WTC11 (cell line): ENCODE measurements around the gene ABCC11.

Experiments
- CBFB ChIP-seq: sonication (generic); formaldehyde crosslinking; IDR thresholded peaks from 2 replicates; pipeline ENCODE4 v1.8.1; 2022; ENCODE audit warnings: mild to moderate bottlenecking, low read depth, missing genetic modification reagents
- CREM ChIP-seq: sonication (generic); formaldehyde crosslinking; IDR thresholded peaks from 2 replicates; pipeline ENCODE4 v1.8.1; 2022; ENCODE audit warnings: mild to moderate bottlenecking, missing genetic modification reagents, moderate library complexity
- ELF4 ChIP-seq: sonication (generic); formaldehyde crosslinking; IDR thresholded peaks from 2 replicates; pipeline ENCODE4 v1.8.1; 2022; ENCODE audit warnings: low read depth, mild to moderate bottlenecking, moderate library complexity, missing genetic modification reagents
- FOXK1 ChIP-seq: sonication (generic); formaldehyde crosslinking; IDR thresholded peaks from 2 replicates; pipeline ENCODE4 v1.8.0; 2022; ENCODE audit warnings: mild to moderate bottlenecking, moderate library complexity, missing genetic modification reagents
- HMGXB4 ChIP-seq: sonication (generic); formaldehyde crosslinking; IDR thresholded peaks from 2 replicates; pipeline ENCODE4 v1.8.1; 2023; ENCODE audit warnings: mild to moderate bottlenecking, moderate library complexity, missing genetic modification reagents
- KAT7 ChIP-seq: sonication (generic); formaldehyde crosslinking; IDR thresholded peaks from 2 replicates; pipeline ENCODE4 v1.8.1; 2023; ENCODE audit warnings: missing genetic modification reagents, mild to moderate bottlenecking, borderline replicate concordance
- MAX ChIP-seq: sonication (generic); formaldehyde crosslinking; IDR thresholded peaks from 2 replicates; pipeline ENCODE4 v1.8.0; 2022; ENCODE audit warnings: mild to moderate bottlenecking, missing genetic modification reagents
- NR2C2 ChIP-seq: sonication (generic); formaldehyde crosslinking; IDR thresholded peaks from 2 replicates; pipeline ENCODE4 v1.8.0; 2022; ENCODE audit warnings: mild to moderate bottlenecking, missing genetic modification reagents
- RELA ChIP-seq: sonication (generic); formaldehyde crosslinking; IDR thresholded peaks from 2 replicates; pipeline ENCODE4 v1.8.1; 2022; ENCODE audit warnings: missing genetic modification reagents, mild to moderate bottlenecking, borderline replicate concordance
- TEAD4 ChIP-seq: sonication (generic); formaldehyde crosslinking; IDR thresholded peaks from 2 replicates; pipeline ENCODE4 v1.8.0; 2022; ENCODE audit warnings: mild to moderate bottlenecking, missing genetic modification reagents
- ZSCAN18 ChIP-seq: fragments of 250-450 bp; sonication (Bioruptor Pico); IDR thresholded peaks from 2 replicates; pipeline ENCODE4 v2.1.2; 2022; ENCODE audit warnings: mild to moderate bottlenecking, moderate library complexity
- TF ChIP-seq, protein P1 (sequence below): fragments of 200-600 bp; IDR thresholded peaks from 2 replicates; pipeline ENCODE4 v1.8.0; 2022; ENCODE audit warnings: antibody characterized with exemption
- TF ChIP-seq, protein P2 (sequence below): sonication (generic); formaldehyde crosslinking; conservative IDR thresholded peaks from 2 replicates; pipeline ENCODE4 v1.8.1; 2022; ENCODE audit warnings: mild to moderate bottlenecking, missing genetic modification reagents
- TF ChIP-seq, protein P3 (sequence below): sonication (generic); formaldehyde crosslinking; IDR thresholded peaks from 2 replicates; pipeline ENCODE4 v1.8.1; 2023; ENCODE audit warnings: mild to moderate bottlenecking, missing genetic modification reagents, moderate library complexity

DNA sequence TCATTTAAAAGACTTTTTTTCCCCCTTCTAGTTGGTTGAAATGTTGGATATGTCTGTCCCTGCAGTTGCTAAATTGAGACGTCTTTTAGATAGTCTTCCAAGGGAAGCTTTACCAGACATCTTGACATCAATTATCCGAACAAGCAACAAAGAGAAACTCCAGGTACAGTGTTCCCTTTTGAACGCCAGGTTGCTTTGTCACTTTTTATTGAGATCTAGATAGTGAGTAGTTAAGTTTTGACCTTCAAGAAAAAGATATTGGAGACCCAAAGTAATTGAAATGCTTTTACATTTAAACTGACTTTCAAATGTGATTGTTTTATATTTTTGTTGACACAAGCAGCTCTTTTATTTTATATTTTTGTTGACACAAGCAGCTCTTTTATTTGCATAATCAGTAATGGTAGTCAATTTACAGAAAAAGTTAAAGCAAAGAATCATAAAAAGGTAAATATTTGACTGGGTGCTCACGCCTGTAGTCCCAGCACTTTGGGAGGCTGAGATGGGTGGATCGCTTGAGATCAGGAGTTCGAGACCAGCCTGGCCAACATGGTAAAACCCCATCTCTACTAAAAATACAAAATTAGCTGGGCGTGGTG, 9.3 kb upstream of the ABCC11 start:
- TF ChIP-seq KAT7 (CRISPR knock-in tag) (no peak), NR2C2 (CRISPR knock-in tag) (no peak), ELF4 (CRISPR knock-in tag) (no peak), CREM (CRISPR knock-in tag) (no peak), FOXK1 (CRISPR knock-in tag) (no peak), CBFB (CRISPR knock-in tag) (no peak), HMGXB4 (CRISPR knock-in tag) (no peak), RELA (CRISPR knock-in tag) (no peak), TEAD4 (CRISPR knock-in tag) (no peak), ZSCAN18 (CRISPR knock-in tag) (no peak), MAX (CRISPR knock-in tag) (no peak)
- TF ChIP-seq, protein P1, sequence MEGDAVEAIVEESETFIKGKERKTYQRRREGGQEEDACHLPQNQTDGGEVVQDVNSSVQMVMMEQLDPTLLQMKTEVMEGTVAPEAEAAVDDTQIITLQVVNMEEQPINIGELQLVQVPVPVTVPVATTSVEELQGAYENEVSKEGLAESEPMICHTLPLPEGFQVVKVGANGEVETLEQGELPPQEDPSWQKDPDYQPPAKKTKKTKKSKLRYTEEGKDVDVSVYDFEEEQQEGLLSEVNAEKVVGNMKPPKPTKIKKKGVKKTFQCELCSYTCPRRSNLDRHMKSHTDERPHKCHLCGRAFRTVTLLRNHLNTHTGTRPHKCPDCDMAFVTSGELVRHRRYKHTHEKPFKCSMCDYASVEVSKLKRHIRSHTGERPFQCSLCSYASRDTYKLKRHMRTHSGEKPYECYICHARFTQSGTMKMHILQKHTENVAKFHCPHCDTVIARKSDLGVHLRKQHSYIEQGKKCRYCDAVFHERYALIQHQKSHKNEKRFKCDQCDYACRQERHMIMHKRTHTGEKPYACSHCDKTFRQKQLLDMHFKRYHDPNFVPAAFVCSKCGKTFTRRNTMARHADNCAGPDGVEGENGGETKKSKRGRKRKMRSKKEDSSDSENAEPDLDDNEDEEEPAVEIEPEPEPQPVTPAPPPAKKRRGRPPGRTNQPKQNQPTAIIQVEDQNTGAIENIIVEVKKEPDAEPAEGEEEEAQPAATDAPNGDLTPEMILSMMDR: no peak
- TF ChIP-seq, protein P2, sequence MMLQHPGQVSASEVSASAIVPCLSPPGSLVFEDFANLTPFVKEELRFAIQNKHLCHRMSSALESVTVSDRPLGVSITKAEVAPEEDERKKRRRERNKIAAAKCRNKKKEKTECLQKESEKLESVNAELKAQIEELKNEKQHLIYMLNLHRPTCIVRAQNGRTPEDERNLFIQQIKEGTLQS: no peak
- TF ChIP-seq, protein P3, sequence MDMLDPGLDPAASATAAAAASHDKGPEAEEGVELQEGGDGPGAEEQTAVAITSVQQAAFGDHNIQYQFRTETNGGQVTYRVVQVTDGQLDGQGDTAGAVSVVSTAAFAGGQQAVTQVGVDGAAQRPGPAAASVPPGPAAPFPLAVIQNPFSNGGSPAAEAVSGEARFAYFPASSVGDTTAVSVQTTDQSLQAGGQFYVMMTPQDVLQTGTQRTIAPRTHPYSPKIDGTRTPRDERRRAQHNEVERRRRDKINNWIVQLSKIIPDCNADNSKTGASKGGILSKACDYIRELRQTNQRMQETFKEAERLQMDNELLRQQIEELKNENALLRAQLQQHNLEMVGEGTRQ (CRISPR knock-in tag): no peak
